Body of pancreas (tissue), 4 donors: Measurements from ENCODE around the gene FAM217A.

Experiments
- CTCF ChIP-seq, 7 experiments: fragments of 450-650 bp in 4 of 7; fragments of 200-600 bp in 3 of 7; sonication (generic) in 3 of 7; IDR thresholded peaks; one replicate each; pipeline ENCODE4 v1.5.1; 2016 to 2019; ENCODE audit warnings: antibody characterized with exemption in 7 of 7
- POLR2A ChIP-seq, 3 donors: fragments of 450-650 bp; IDR thresholded peaks; one replicate each; pipeline ENCODE4 v1.6.1; 2016; ENCODE audit warnings: antibody characterized with exemption in 3 of 3, mild to moderate bottlenecking in 2 of 3

GRCh38 chr6:4088704-4089103, 9.8 kb upstream of the FAM217A start:
- TF ChIP-seq POLR2A (IDR thresholded peaks at IDR 0.05) (no peak), CTCF (IDR thresholded peaks at IDR 0.05) (no peak)
